ENCODE data around the gene SLC66A1.

The SLC66A1 gene

GRCh38 chr1:19366599-19367536 lies 54.7 kb downstream of the SLC66A1 start:
- DNase-seq, result no peak

GRCh38 chr1:19367584-19368041 lies 55.5 kb downstream of the SLC66A1 start:
- DNase-seq, result no peak

GRCh38 chr1:19368050-19368449 lies 55.9 kb downstream of the SLC66A1 start:
- no peak for DNase-seq

GRCh38 chr1:19368964-19369363 lies 56.8 kb downstream of the SLC66A1 start:
- no peak for DNase-seq

- DNase-seq, result no peak
Measured at GRCh38 chr1:19369396-19370090, 57.4 kb downstream of the SLC66A1 start.

- no peak for DNase-seq
Measured at GRCh38 chr1:19370453-19371170, 58.5 kb downstream of the SLC66A1 start.

GRCh38 chr1:19371226-19372135 lies 59.4 kb downstream of the SLC66A1 start:
- DNase-seq, result no peak

- no peak for DNase-seq
Measured at GRCh38 chr1:19372136-19372514, 60.0 kb downstream of the SLC66A1 start.

GRCh38 chr1:19372602-19373001 lies 60.5 kb downstream of the SLC66A1 start:
- DNase-seq, result no peak

GRCh38 chr1:19373211-19374082 lies 61.3 kb downstream of the SLC66A1 start:
- DNase-seq, result no peak

GRCh38 chr1:19374083-19374801 lies 62.1 kb downstream of the SLC66A1 start:
- no peak for DNase-seq

GRCh38 chr1:19374926-19375325 lies 62.8 kb downstream of the SLC66A1 start:
- no peak for DNase-seq

GRCh38 chr1:19375631-19376400 lies 63.7 kb downstream of the SLC66A1 start:
- DNase-seq, result no peak

GRCh38 chr1:19376428-19377372 lies 64.6 kb downstream of the SLC66A1 start:
- DNase-seq, result no peak

GRCh38 chr1:19377812-19378718 lies 65.9 kb downstream of the SLC66A1 start:
- no peak for DNase-seq
